Left forelimb (tissue), 1 donor: Measurements from ENCODE around the gene KLHL30.

Source experiments
- DNase-seq: peaks from one replicate; pipeline ENCODE4 v3.0.0-alpha.2; 2018; ENCODE audit warnings: low spot score

KLHL30 gene

GRCh38 chr2:238117199-238118154 lies 21.0 kb upstream of the KLHL30 start:
- no peak for DNase-seq

- no peak for DNase-seq
Observed at GRCh38 chr2:238119756-238120462, 18.6 kb upstream of the KLHL30 start.

- no peak for DNase-seq
Observed at GRCh38 chr2:238120463-238121298, 17.8 kb upstream of the KLHL30 start.

GRCh38 chr2:238121511-238122286 lies 16.8 kb upstream of the KLHL30 start:
- no peak for DNase-seq

DNA sequence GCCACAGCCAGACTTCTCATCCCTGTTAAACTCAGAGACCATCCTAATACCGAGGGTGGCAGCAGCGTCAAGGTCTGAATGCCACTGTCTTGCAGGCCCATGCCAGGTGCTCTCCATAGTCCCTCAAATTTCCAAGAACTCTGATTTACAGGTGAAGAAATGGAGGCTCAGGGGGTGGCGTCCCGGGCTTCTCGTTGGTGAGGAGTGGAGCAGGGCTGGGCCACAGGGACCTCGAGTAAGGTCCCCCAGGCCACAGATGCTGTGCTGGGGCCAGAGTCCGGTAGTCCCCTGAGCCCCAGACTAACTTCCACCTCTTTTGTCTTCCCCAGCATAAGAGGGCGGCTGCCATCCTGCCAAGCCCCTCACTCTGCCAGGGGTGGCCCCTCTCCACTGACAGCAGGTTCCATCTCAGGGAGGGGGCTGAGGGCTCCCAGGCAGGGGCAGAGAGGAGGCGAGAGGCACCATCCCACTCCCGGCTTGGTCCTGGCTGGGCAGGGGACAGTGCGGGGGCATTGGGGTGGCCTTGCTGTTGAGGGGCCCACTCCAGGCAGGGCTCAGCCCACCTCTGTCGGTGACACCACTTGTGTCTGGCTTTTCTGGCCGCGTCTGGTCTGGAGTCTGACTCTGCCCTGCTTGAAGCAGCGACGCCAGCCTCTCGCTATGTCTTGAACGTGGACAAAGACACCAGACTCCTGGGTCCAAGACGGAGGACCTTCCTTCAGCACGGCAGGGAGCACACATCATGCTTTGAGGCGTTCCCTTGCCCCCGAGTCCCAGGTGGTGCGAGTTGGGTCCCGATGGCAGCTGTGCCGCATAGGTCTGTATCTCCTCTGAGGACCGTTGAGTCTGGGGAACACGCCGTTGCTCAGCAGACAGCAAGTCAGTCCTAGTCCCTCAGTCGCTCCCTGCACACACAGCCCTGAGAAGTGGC lies 15.9 kb upstream of the KLHL30 start:
- no peak for DNase-seq

GRCh38 chr2:238123218-238123971 lies 15.1 kb upstream of the KLHL30 start:
- no peak for DNase-seq

GRCh38 chr2:238123991-238124470 lies 14.4 kb upstream of the KLHL30 start:
- DNase-seq, result no peak

DNA sequence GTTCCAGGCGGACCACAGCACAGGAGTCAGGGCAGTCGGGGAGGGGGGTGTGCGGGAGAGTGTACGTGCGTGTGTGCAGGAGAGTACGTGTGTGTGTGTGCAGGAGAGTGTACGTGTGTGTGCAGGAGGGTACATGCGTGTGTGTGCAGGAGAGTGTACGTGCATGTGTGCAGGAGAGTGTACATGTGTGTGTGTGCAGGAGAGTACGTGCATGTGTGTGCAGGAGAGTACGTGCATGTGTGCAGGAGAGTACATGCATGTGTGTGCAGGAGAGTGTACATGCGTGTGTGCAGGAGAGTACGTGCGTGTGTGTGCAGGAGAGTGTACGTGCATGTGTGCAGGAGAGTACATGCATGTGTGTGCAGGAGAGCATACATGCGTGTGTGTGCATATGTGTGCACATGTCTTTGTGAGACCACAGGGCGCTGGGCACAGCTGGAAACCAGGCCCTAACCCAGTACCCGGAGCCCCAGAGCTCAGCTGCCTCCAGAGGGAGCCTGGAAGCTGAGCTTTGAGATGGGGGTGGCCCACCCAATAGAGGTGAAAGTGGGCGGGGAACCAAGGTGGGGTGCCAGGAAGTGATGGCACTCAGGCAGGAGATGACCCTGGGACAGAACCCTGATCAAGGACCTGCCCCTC lies 13.9 kb upstream of the KLHL30 start:
- no peak for DNase-seq

DNA sequence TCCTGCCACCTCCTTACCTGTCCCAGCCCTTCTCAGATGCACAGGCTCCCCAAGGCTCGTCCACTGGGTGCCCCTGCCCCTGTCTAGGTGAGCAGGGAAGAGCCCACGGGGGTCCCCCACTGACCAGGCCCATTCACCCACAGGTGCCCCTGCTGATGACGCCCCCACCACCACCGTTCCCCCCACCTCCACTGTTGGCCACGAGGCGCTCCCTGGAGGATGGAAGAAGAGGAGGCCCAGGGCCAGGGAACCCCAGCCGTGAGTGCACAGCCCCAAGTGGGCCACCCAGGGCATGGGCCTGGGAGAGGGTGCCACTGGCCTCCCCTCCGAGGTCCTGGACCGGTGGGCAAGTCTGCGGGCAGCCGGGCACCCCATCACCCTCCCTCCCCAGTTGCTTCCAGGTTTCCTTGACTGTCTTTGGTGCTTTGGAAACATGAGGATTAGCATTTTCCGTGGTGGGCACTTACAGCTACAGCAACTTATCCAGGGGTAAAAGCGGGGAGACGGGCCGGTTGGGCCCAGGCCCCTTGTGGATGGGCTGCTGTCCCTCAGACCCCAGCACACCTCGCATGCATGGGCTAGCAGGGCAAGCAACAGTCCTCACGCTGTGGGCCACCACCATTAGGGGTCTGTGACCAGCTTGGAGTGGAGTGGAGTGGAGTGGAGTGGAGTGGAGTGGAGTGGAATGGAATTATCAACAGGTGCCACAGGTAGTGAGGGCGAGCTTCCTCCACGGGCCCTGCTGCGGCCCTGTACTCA lies 13.2 kb upstream of the KLHL30 start:
- no peak for DNase-seq

DNA sequence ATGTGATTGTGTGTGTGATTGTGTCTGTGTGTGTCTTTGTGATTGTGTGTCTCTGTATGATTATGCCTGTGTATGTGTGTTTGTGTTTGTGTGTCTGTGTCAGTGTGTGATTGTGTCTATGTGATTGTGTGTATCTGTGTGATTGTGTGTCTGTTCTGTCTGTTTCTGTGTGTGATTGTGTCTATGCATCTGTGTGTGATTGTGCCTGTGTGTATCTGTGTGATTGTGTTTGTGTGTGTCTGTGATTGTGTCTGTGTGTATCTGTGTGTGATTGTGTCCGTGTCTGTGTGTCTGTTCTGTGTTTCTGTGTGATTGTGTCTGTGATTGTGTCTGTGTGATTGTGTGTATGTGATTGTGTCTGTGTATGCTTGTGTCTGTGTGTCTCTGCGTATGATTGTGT lies 12.1 kb upstream of the KLHL30 start:
- no peak for DNase-seq

DNA sequence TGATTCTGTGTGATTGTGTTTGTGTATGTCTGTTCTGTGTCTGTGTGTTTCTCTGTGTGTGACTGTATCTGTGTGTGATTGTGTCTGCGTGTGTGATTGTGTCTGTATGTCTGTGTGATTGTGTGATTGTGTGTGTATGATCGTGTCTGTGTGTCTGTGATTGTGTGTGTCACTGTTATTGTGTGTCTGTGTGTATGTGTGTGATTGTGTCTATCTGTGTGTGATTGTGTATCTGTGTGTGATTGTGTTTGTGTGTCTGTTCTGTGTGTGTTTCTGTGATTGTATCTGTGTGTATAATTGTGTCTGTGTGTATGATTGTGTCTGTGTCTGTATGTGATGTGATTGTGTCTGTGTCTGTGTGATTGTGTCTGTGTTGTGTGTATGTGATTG lies 11.7 kb upstream of the KLHL30 start:
- DNase-seq, result no peak

DNA sequence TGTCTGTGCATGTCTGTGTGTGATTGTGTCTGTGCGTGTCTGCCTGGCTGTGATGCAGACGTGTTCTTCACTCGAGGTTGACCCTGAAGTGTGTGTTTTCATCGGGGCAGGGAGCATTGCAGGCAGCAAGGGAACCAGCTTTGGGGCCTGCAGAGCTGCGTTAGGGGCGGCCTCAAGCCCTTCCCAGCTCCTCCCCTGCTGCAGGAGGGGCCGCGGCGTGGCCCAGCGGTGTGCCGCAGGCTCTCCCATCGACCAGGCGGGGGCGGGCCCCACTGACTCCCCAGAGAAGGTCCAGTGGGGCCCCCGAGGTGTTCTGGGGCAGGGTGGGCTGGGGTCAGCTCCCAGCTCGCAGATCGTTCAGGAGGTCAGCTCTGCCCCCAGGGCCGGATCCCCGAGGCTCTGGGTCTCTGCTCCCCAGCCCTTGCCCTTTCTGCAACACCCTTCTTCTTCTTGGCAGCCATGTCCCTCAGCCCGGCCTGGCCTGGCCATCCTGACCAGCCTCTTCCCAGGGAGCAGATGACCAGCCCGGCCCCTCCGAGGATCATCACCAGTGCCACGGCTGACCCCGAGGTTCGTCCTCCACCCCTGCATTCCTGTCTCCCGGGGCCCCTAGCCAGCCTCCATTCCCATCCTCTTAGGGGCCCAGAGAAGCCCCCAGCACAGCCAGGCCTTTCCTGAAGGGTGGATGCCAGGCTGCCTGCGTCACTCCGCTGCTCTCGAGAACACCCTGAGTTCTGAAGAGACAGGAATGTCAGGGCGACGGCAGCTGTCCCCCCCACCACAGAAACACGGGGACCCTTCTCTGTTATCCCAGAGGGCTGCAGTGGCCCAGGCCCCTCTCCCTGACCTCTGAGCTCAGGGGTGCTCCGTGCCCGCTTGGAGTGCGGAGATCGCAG lies 11.1 kb upstream of the KLHL30 start:
- DNase-seq, result no peak

GRCh38 chr2:238128061-238128440 lies 10.4 kb upstream of the KLHL30 start:
- DNase-seq, result no peak

- no peak for DNase-seq
Observed at GRCh38 chr2:238128534-238129001, 9.9 kb upstream of the KLHL30 start.

GRCh38 chr2:238129166-238130010 lies 9.1 kb upstream of the KLHL30 start:
- no peak for DNase-seq

DNA sequence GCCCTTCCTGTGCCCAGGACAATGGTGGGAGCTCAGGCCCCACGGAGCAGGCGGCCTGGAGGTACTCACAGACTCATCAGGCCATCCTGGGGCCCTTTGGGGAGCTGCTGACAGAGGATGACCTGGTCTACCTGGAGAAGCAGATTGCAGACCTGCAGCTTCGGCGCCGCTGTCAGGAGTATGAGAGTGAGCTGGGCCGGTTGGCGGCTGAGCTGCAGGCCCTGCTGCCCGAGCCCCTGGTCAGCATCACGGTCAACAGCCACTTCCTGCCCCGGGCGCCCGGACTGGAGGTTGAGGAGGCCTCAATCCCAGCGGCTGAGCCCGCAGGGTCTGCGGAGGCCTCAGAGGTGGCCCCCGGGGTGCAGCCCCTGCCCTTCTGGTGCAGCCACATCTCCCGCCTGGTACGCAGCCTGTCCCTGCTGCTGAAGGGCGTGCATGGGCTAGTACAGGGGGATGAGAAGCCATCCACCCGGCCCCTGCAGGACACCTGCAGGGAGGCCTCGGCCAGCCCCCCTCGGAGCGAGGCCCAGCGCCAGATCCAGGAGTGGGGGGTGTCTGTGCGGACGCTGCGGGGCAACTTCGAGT lies 8.3 kb upstream of the KLHL30 start:
- no peak for DNase-seq
